Calu3 (cell line): ENCODE measurements around the gene PRKG2. TPM values are rescaled to one million over a fixed set of nuclear protein-coding genes. Genes with fewer than 3 reads are reported as not detected.
"Not testable (repeated sequence)": the region's sequence is repeated elsewhere in the genome, so short reads cannot be mapped to it uniquely, and the experiment has no call there.

Source experiments
- BruUV-seq: library from RNA; stranded (reverse); fragments of 400-500 nt; replicated peaks from 2 replicates; lab custom pipeline; 2021; lab: Mats Ljungman, UMichigan
- CTCF ChIA-PET: fragments of 300-600 bp; sonication (Branson Sonifier 250); formaldehyde crosslinking; loops from one replicate; lab custom pipeline; 2022; ENCODE audit warnings: antibody characterized with exemption; lab: Charles Lee
- DNase-seq: peaks from one replicate; pipeline ENCODE4 v3.0.0; 2022
- H3K27ac Mint-ChIP-seq: one replicate; pipeline ENCODE4 v1.8.0; 2022; ENCODE audit warnings: mixed read lengths; ENCODE audit not compliant: unreplicated experiment
- H3K27me3 Mint-ChIP-seq: one replicate; pipeline ENCODE4 v1.8.0; 2022; ENCODE audit warnings: mixed read lengths; ENCODE audit not compliant: unreplicated experiment
- H3K36me3 Mint-ChIP-seq: one replicate; pipeline ENCODE4 v1.8.0; 2022; ENCODE audit warnings: mild to moderate bottlenecking, moderate library complexity, mixed read lengths; ENCODE audit not compliant: insufficient read depth, unreplicated experiment
- H3K4me1 Mint-ChIP-seq: one replicate; pipeline ENCODE4 v1.8.0; 2022; ENCODE audit warnings: mild to moderate bottlenecking, low read depth, mixed read lengths; ENCODE audit not compliant: unreplicated experiment
- H3K4me3 Mint-ChIP-seq: one replicate; pipeline ENCODE4 v1.8.0; 2022; ENCODE audit warnings: mild to moderate bottlenecking, low read depth, moderate library complexity, mixed read lengths; ENCODE audit not compliant: unreplicated experiment
- H3K9me3 Mint-ChIP-seq: one replicate; pipeline ENCODE4 v1.8.0; 2022; ENCODE audit warnings: low read depth, mixed read lengths; ENCODE audit not compliant: unreplicated experiment
- intact Hi-C: fragments of 100-400 bp; cut with micrococcal nuclease; formaldehyde crosslinking; loops from one replicate; pipeline ENCODE4 v1.10.0; 2022; ENCODE audit not compliant: unreplicated experiment
- total RNA-seq: library from RNA; stranded (reverse); gene quantifications from 2 replicates; pipeline ENCODE4 v1.2.3, GENCODE V29; 2022
- TF ChIP-seq, protein P1 (sequence below): fragments of 200-600 bp; IDR thresholded peaks from one replicate; pipeline ENCODE4 v1.8.0; 2022; ENCODE audit warnings: antibody characterized with exemption; ENCODE audit not compliant: unreplicated experiment

PRKG2 gene
- total RNA-seq, 1 experiment from 2014 or later, result 0.76 TPM

GRCh38 chr4:81227138-81227537 is 12.1 kb upstream of the PRKG2 start:
- no peak overlapping the region for H3K4me3 Mint-ChIP-seq
- peaks cover 4% of the 10 kb centered on the region for H3K9me3 Mint-ChIP-seq
- H3K27ac Mint-ChIP-seq, result no peak overlapping the region
- CTCF ChIA-PET, result no interaction called here
- intact Hi-C loops, result no loop called here
- H3K27me3 Mint-ChIP-seq, result peaks cover 10% of the 10 kb centered on the region
- no peak for DNase-seq
- no peaks in the 10 kb centered on the region for H3K36me3 Mint-ChIP-seq
- no TSS peak for BruUV-seq
- TF ChIP-seq, protein P1, sequence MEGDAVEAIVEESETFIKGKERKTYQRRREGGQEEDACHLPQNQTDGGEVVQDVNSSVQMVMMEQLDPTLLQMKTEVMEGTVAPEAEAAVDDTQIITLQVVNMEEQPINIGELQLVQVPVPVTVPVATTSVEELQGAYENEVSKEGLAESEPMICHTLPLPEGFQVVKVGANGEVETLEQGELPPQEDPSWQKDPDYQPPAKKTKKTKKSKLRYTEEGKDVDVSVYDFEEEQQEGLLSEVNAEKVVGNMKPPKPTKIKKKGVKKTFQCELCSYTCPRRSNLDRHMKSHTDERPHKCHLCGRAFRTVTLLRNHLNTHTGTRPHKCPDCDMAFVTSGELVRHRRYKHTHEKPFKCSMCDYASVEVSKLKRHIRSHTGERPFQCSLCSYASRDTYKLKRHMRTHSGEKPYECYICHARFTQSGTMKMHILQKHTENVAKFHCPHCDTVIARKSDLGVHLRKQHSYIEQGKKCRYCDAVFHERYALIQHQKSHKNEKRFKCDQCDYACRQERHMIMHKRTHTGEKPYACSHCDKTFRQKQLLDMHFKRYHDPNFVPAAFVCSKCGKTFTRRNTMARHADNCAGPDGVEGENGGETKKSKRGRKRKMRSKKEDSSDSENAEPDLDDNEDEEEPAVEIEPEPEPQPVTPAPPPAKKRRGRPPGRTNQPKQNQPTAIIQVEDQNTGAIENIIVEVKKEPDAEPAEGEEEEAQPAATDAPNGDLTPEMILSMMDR, result no peak
- H3K4me1 Mint-ChIP-seq, result no peaks in the 10 kb centered on the region

DNA sequence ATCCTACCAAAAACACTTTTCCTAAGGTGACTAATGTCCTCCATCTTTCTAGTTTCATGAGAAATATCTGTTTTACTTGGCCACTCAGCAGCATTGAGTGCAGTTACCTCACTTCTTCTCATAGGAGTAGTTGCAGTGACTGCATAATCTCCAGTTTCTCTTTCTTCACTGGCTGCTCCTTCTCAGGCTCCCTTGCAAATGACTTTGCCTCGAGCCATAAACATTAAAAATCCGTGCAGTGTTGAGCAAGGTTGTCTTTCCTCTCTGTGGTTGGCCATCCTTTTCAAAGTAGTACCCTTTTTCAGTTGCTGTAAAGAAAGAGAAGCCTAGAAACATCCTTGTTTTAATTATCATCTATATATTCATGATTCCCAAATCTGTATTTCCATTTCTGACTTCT is 10.2 kb upstream of the PRKG2 start:
- no peaks in the 10 kb centered on the region for H3K4me1 Mint-ChIP-seq
- H3K36me3 Mint-ChIP-seq, result peaks cover 4% of the 10 kb centered on the region
- DNase-seq, result no peak
- H3K27me3 Mint-ChIP-seq, result peaks cover 10% of the 10 kb centered on the region
- H3K4me3 Mint-ChIP-seq, result no peak overlapping the region
- TF ChIP-seq, protein P1, result no peak
- H3K9me3 Mint-ChIP-seq, result peaks cover 1% of the 10 kb centered on the region
- no TSS peak for BruUV-seq
- intact Hi-C loops, result no loop called here
- no peak overlapping the region for H3K27ac Mint-ChIP-seq
- CTCF ChIA-PET, result no interaction called here

GRCh38 chr4:81222082-81222472 is 7.1 kb upstream of the PRKG2 start:
- CTCF ChIA-PET, H3K4me1 Mint-ChIP-seq, DNase-seq, H3K36me3 Mint-ChIP-seq, H3K27ac Mint-ChIP-seq, H3K9me3 Mint-ChIP-seq, BruUV-seq, intact Hi-C loops, H3K4me3 Mint-ChIP-seq, H3K27me3 Mint-ChIP-seq: not testable (repeated sequence)

DNA sequence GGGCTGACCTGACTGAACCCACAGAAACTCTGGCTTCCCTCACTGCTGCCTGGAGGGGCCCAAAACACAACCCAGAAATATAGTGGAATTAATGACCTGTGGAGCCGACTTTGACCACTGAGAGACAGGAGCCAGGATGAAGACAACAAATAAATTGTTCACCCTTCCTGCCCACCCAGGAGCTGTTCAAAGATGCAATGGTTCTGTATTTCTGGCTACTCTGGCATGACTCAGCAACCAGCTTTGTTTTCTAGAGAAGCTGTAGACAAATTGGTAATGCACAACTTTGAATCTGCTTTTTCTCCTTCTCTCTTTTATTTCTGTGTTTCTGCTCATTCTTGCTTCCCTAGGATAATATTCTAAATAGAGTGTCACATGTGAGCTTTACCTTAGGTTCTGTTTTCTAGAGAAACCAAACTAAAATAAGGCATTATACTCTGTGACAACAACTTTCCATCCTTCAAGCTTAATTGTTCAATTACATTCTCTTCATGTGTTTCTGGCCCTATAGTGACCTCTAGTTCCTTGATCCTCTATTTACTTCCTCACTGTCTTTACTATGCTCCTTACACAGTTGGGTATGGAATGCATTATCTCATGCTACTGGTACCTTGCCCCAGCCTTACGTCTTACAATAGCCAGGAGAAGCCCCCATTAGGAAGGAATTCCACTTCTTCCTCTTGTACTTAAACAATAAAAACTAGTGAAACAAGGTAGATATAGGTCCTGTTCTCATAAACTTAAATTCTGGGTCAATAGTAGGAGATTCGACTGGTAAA is 6.5 kb upstream of the PRKG2 start:
- TF ChIP-seq, protein P1, result no peak
- Mint-ChIP-seq H3K9me3 (peaks cover 2% of the 10 kb centered on the region), H3K36me3 (peaks cover 4% of the 10 kb centered on the region), H3K4me1 (no peaks in the 10 kb centered on the region), H3K4me3 (no peak overlapping the region), H3K27me3 (peaks cover 10% of the 10 kb centered on the region), H3K27ac (no peak overlapping the region)
- intact Hi-C loops, result no loop called here
- BruUV-seq, result no TSS peak
- no peak for DNase-seq
- CTCF ChIA-PET, result no interaction called here

- DNase-seq, result no peak
- Mint-ChIP-seq H3K27ac (no peak overlapping the region), H3K4me1 (no peaks in the 10 kb centered on the region), H3K9me3 (peaks cover 2% of the 10 kb centered on the region), H3K36me3 (peaks cover 4% of the 10 kb centered on the region), H3K4me3 (no peak overlapping the region), H3K27me3 (peaks cover 7% of the 10 kb centered on the region)
- TF ChIP-seq, protein P1, result no peak
- CTCF ChIA-PET, result no interaction called here
- BruUV-seq, result no TSS peak
- intact Hi-C loops, result no loop called here
These were observed 5.2 kb upstream of the PRKG2 start for GRCh38 chr4:81220271-81220670.
